K562 (cell line): ENCODE results near the gene NLRX1. TPM values are rescaled to one million over a fixed set of nuclear protein-coding genes. Genes with fewer than 3 reads are reported as not detected.

Experiments
- ATAC-seq: fragments of 200-7000 bp; cut with Tn5 transposase; 3 replicates; pipeline ENCODE4 v1.9.1; 2020; ENCODE audit warnings: moderate library complexity
- BruUV-seq: library from RNA; stranded (reverse); fragments of 400-500 nt; replicated peaks from 2 replicates; lab custom pipeline; 2021; lab: Mats Ljungman, UMichigan
- CTCF ChIA-PET: fragments of 300-600 bp; formaldehyde crosslinking; extraction: SDS; loops from one replicate; lab custom pipeline; 2021; ENCODE audit warnings: low intra/inter-chr PET ratio; lab: Yijun Ruan, JAX
- POLR2A ChIA-PET: fragments of 300-600, 350-650 bp; sonication (Branson Sonifier 250); formaldehyde crosslinking; extraction: SDS; loops from one replicate; lab custom pipeline; 2021; ENCODE audit warnings: antibody characterized with exemption, inconsistent platforms; lab: Yijun Ruan, JAX
- DNase-seq, 4 experiments: peaks; one replicate each; pipeline versions ENCODE4 v3.0.0 to v3.0.0-alpha.2; 2011 to 2018; ENCODE audit warnings: low spot score in 3 of 4, mixed read lengths in 3 of 4; ENCODE audit errors: extremely low read depth in 1 of 4
- FAIRE-seq: peaks from 2 replicates; lab custom pipeline; 2011; peaks lifted over from hg19 to GRCh38; lab: Jason Lieb, UNC
- H2AFZ ChIP-seq: 2 replicates; pipeline ENCODE4 v1.6.0; 2011; ENCODE audit warnings: low read depth, low read length, control low read depth, inconsistent platforms
- H3K27ac ChIP-seq: fragments of 200-600 bp; 3 replicates; pipeline ENCODE4 v1.8.0; 2011; ENCODE audit warnings: low read depth, mild to moderate bottlenecking, control low read depth, inconsistent platforms, low read length, moderate library complexity, mixed read lengths; ENCODE audit errors: extremely low read depth
- H3K27me3 ChIP-seq, 2 experiments: fragments of 300-600 bp in 1 of 2; 2 replicates in 1 of 2; 3 replicates in 1 of 2; pipeline versions ENCODE4 v1.6.0 to v1.8.0; 2011; ENCODE audit warnings: inconsistent platforms in 2 of 2, low read length in 2 of 2, mild to moderate bottlenecking in 1 of 2, mixed read lengths in 1 of 2, moderate library complexity in 1 of 2; ENCODE audit not compliant: control insufficient read depth in 2 of 2, insufficient read depth in 2 of 2
- H3K36me3 ChIP-seq: fragments of 300-600 bp; 3 replicates; pipeline ENCODE4 v1.8.0; 2011; ENCODE audit warnings: mild to moderate bottlenecking, low read length, inconsistent platforms; ENCODE audit not compliant: control insufficient read depth, insufficient read depth
- H3K4me1 ChIP-seq, 2 experiments: fragments of 200-600 bp in 1 of 2; replicated peaks in 1 of 2; 2 replicates in 1 of 2; 3 replicates in 1 of 2; pipeline versions ENCODE4 v1.5.1 to v1.8.0; 2011; ENCODE audit warnings: inconsistent platforms in 2 of 2, low read length in 2 of 2, mild to moderate bottlenecking in 1 of 2, mixed read lengths in 1 of 2, moderate library complexity in 1 of 2; ENCODE audit not compliant: control insufficient read depth in 2 of 2, insufficient read depth in 2 of 2
- H3K4me2 ChIP-seq: 2 replicates; pipeline ENCODE4 v1.6.1; 2011; ENCODE audit warnings: low read length, control low read depth, inconsistent platforms, mixed read lengths; ENCODE audit not compliant: insufficient read depth
- H3K4me3 ChIP-seq: fragments of 200-600 bp; sonication (generic), shearing (Covaris generic); 2 replicates; pipeline ENCODE4 v1.5.1; 2016; ENCODE audit warnings: control low read depth, inconsistent platforms
- H3K79me2 ChIP-seq: fragments of 200-600 bp; 3 replicates; pipeline ENCODE4 v1.8.0; 2011; ENCODE audit warnings: low read length, inconsistent platforms; ENCODE audit not compliant: control insufficient read depth, insufficient read depth
- H3K9ac ChIP-seq, 2 experiments: 2 replicates each; pipeline versions ENCODE4 v1.6.0 to v1.6.1; 2011; ENCODE audit warnings: low read depth in 2 of 2, low read length in 2 of 2, control low read depth in 1 of 2, inconsistent platforms in 1 of 2, mild to moderate bottlenecking in 1 of 2, mixed read lengths in 1 of 2; ENCODE audit not compliant: insufficient read depth in 1 of 2
- H3K9me1 ChIP-seq: one replicate; pipeline ENCODE4 v1.6.0; 2011; ENCODE audit warnings: inconsistent platforms, mild to moderate bottlenecking, low read length, moderate library complexity; ENCODE audit not compliant: control insufficient read depth, insufficient read depth
- H3K9me3 ChIP-seq: replicated peaks from 2 replicates; pipeline ENCODE4 v1.5.1; 2011; ENCODE audit warnings: low read depth, low read length, inconsistent platforms; ENCODE audit not compliant: control insufficient read depth, insufficient read depth
- H4K20me1 ChIP-seq: replicated peaks from 2 replicates; pipeline ENCODE4 v1.6.1; 2011; ENCODE audit warnings: low read length, inconsistent platforms, mixed read lengths; ENCODE audit not compliant: control insufficient read depth, insufficient read depth
- HINFP ChIP-seq: fragments of 450-650 bp; conservative IDR thresholded peaks from 2 replicates; pipeline ENCODE4 v1.6.1; 2016; ENCODE audit warnings: missing genetic modification characterization, low read depth, mild to moderate bottlenecking, control low read depth, missing compliant biosample characterization
- ILF3 ChIP-seq: fragments of 450-650 bp; IDR thresholded peaks from 2 replicates; pipeline ENCODE4 v1.6.1; 2018; ENCODE audit warnings: antibody characterized with exemption, mild to moderate bottlenecking, moderate library complexity, borderline replicate concordance
- PKNOX1 ChIP-seq: fragments of 450-650 bp; IDR thresholded peaks from 2 replicates; pipeline ENCODE4 v1.6.1; 2016
- SPI1 ChIP-seq: IDR thresholded peaks from 2 replicates; pipeline ENCODE4 v1.6.1; 2011; ENCODE audit warnings: low read depth, low read length, control low read depth, borderline replicate concordance
- ZNF23 ChIP-seq: fragments of 250-450 bp; sonication (Bioruptor Pico); IDR thresholded peaks from 2 replicates; pipeline ENCODE4 v1.4.0; 2020; ENCODE audit warnings: mild to moderate bottlenecking
- ZNF41 ChIP-seq: fragments of 250-450 bp; sonication (Bioruptor Pico); conservative IDR thresholded peaks from 2 replicates; pipeline ENCODE4 v1.4.0; 2020; ENCODE audit warnings: mild to moderate bottlenecking
- WGBS: fragments of 100-300 bp; shearing (Covaris generic); methylation state at CpG from one replicate; pipeline ENCODE4 v1.1.6; 2016; ENCODE audit warnings: low coverage, mixed read lengths; ENCODE audit not compliant: insufficient coverage; ENCODE audit errors: missing lambda C conversion rate; 5-methylcytosine and 5-hydroxymethylcytosine counted together
- in situ Hi-C: fragments of 300-500 bp; cut with MboI; formaldehyde crosslinking; loops from 4 replicates; pipeline ENCODE4 v1.15.0; 2018; ENCODE audit warnings: inconsistent platforms, mixed read lengths
- intact Hi-C: fragments of 100-400 bp; cut with micrococcal nuclease; formaldehyde crosslinking; loops from 2 replicates; pipeline ENCODE4 v1.14.2; 2022
- polyA plus RNA-seq, 8 experiments: library from polyadenylated mRNA; depleted of rRNA in 4 of 8; stranded (reverse) in 5 of 8; unstranded in 3 of 8; fragments of >200 nt; fragmentation: Nextera tagmentation in 2 of 8; fragmentation: Illumina TruSeq in 1 of 8; extraction: Ambion mirVana in 2 of 8; extraction: Trizol in 1 of 8; gene quantifications; 2 replicates each; pipeline versions ENCODE4 v1.2.1 to v1.2.3, GENCODE V29; 2011 to 2014; ENCODE audit warnings: inconsistent platforms in 1 of 8, missing spikeins in 1 of 8
- total RNA-seq, 7 experiments: library from RNA; depleted of rRNA in 6 of 7; stranded (reverse); fragments of >200 nt in 6 of 7; fragmentation: Illumina TruSeq in 2 of 7; extraction: Trizol in 2 of 7; gene quantifications; 2 replicates each; pipeline versions ENCODE4 v1.2.1 to v1.2.3, GENCODE V29; 2011 to 2021; ENCODE audit warnings: low replicate concordance in 1 of 7

The NLRX1 gene
- total and polyA plus RNA-seq, 9 of the 15 experiments (the other 6 are each of a cell fraction or from before 2014, with no cell fraction given) = 0.04 to 2.3 (median 0.69) TPM

GRCh38 chr11:119204066-119204465, 35.5 kb downstream of the NLRX1 start (continued):
- no peak for TF ChIP-seq HINFP (tag)
- no peak for TF ChIP-seq ILF3
- no peak for TF ChIP-seq PKNOX1
- TF ChIP-seq ZNF41 = no peak

GRCh38 chr11:119205080-119205479, 36.6 kb downstream of the NLRX1 start:
- in situ Hi-C loops = no loop called here
- Histone ChIP-seq H3K4me2 (peak overlapping the region; percentile 71), H3K9me1 (no peaks in the 10 kb centered on the region), H4K20me1 (0 out of 2 replicates have a peak, but pooled peaks cover 7% of the 10 kb centered on the region)
- peak in 3 of 4 experiments; percentile 18 to 28 (median 22) for DNase-seq
- ATAC-seq = no peak
- TF ChIP-seq ZNF23 (CRISPR knock-in tag) = no peak
- peak; percentile 81; the same call in 1 of the 2 replicates for TF ChIP-seq SPI1
- TF ChIP-seq, all 486 proteins: peak for 1
- H3K4me3 ChIP-seq = peak overlapping the region; percentile 96; the same call in 1 of the 2 replicates
- 38% methylated on average over 10 of the region's 10 CpGs for WGBS
- BruUV-seq = no TSS peak
- H3K79me2 ChIP-seq = peaks cover 37% of the 10 kb centered on the region
- no peaks in the 10 kb centered on the region for H3K27me3 ChIP-seq
- ChIA-PET CTCF (interaction anchor here (0.7 kb wide), 1 partner anchor 128 kb away, joined by 3 read pairs; no protein-coding TSS in a partner anchor), POLR2A (interaction anchor here (0.7 kb wide), 1 partner anchor 24 kb away, joined by 3 read pairs; no protein-coding TSS in a partner anchor)
- intact Hi-C loops = no loop called here
- H3K27ac ChIP-seq = peak overlapping the region; percentile 88; the same call in 2 of the 3 replicates
- H3K9me3 ChIP-seq = no peaks in the 10 kb centered on the region
- peak overlapping the region; percentile 74 to 80 for H3K9ac ChIP-seq
- peak overlapping the region; percentile 82 for H2AFZ ChIP-seq
- H3K4me1 ChIP-seq = peaks cover 13% of the 10 kb centered on the region in 2 experiments; a peak in 4 of 5 replicates
- no peak for FAIRE-seq
- no peaks in the 10 kb centered on the region for H3K36me3 ChIP-seq
